HG03457 (cell line): ENCODE results near the gene TTLL12.

Experiments
- ATAC-seq: cut with Tn5 transposase; IDR thresholded peaks from one replicate; pipeline ENCODE4 v1.9.1; 2021; ENCODE audit warnings: moderate number of reproducible peaks; ENCODE audit not compliant: unreplicated experiment

Gene TTLL12

GRCh38 chr22:43216738-43217137, 29.8 kb upstream of the TTLL12 start:
- ATAC-seq: no peak

GRCh38 chr22:43213962-43214361, 27.0 kb upstream of the TTLL12 start:
- no peak for ATAC-seq

GRCh38 chr22:43213051-43213450, 26.1 kb upstream of the TTLL12 start:
- ATAC-seq: no peak

GRCh38 chr22:43212434-43212952, 25.6 kb upstream of the TTLL12 start:
- ATAC-seq: no peak

- no peak for ATAC-seq
These were observed 25.1 kb upstream of the TTLL12 start for GRCh38 chr22:43211941-43212433.

GRCh38 chr22:43210631-43211515, 23.9 kb upstream of the TTLL12 start:
- ATAC-seq: no peak

GRCh38 chr22:43209971-43210370, 23.0 kb upstream of the TTLL12 start:
- ATAC-seq: no peak

- no peak for ATAC-seq
These were observed 22.6 kb upstream of the TTLL12 start for GRCh38 chr22:43209523-43209890.

GRCh38 chr22:43208703-43209522, 22.0 kb upstream of the TTLL12 start:
- ATAC-seq: no peak

- no peak for ATAC-seq
These were observed 21.1 kb upstream of the TTLL12 start for GRCh38 chr22:43207849-43208702.

- ATAC-seq: no peak
These were observed 20.5 kb upstream of the TTLL12 start for GRCh38 chr22:43207386-43207785.

GRCh38 chr22:43206509-43207161, 19.7 kb upstream of the TTLL12 start:
- ATAC-seq: no peak

GRCh38 chr22:43205748-43206508, 19.0 kb upstream of the TTLL12 start:
- ATAC-seq: no peak

- no peak for ATAC-seq
These were observed 18.3 kb upstream of the TTLL12 start for GRCh38 chr22:43205261-43205691.

- no peak for ATAC-seq
These were observed 16.6 kb upstream of the TTLL12 start for GRCh38 chr22:43203471-43203981.

GRCh38 chr22:43202756-43203410, 15.9 kb upstream of the TTLL12 start:
- no peak for ATAC-seq

- no peak for ATAC-seq
These were observed 15.4 kb upstream of the TTLL12 start for GRCh38 chr22:43202326-43202725.

GRCh38 chr22:43201486-43202219, 14.7 kb upstream of the TTLL12 start:
- ATAC-seq: no peak
